GM12875 (cell line): Measurements from ENCODE around the gene CWC25.

Experiments
- H3K4me3 ChIP-seq: one replicate; pipeline ENCODE4 v1.5.1; 2011; ENCODE audit warnings: low read depth, low read length, control low read depth
- TF ChIP-seq, protein P1 (sequence below): IDR thresholded peaks from 2 replicates; pipeline ENCODE4 v1.5.1; 2011; ENCODE audit warnings: low read depth, mild to moderate bottlenecking, control low read depth, inconsistent platforms, low read length, moderate library complexity, borderline replicate concordance; ENCODE audit not compliant: insufficient read depth

CWC25 gene

DNA sequence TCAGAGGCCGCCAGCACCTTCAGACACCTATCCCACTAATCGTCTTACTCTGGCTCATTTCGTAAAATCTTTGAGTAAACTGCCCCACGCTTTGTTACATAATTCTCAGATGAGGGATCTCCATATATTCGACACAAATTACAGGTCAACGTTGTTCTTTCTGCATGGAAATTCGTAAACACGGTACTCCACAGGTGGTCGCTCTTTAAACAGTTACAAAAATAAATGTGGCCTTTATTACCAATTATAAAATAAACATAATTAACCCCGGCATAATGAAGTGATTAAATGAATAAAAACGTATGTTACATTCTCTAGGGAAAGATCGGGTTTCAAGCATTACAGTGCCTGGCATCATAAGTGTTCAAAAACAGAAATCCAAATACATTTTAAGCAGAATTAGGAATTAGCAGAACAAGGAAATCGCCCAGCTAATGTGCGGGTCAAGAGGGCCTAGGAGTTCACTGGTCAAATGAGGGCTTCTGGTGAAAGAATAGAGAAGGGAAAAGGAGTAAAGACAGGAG lies 24.8 kb downstream of the CWC25 start:
- H3K4me3 ChIP-seq, result peak overlapping the region; percentile 80
- TF ChIP-seq, protein P1, sequence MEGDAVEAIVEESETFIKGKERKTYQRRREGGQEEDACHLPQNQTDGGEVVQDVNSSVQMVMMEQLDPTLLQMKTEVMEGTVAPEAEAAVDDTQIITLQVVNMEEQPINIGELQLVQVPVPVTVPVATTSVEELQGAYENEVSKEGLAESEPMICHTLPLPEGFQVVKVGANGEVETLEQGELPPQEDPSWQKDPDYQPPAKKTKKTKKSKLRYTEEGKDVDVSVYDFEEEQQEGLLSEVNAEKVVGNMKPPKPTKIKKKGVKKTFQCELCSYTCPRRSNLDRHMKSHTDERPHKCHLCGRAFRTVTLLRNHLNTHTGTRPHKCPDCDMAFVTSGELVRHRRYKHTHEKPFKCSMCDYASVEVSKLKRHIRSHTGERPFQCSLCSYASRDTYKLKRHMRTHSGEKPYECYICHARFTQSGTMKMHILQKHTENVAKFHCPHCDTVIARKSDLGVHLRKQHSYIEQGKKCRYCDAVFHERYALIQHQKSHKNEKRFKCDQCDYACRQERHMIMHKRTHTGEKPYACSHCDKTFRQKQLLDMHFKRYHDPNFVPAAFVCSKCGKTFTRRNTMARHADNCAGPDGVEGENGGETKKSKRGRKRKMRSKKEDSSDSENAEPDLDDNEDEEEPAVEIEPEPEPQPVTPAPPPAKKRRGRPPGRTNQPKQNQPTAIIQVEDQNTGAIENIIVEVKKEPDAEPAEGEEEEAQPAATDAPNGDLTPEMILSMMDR, result no peak

DNA sequence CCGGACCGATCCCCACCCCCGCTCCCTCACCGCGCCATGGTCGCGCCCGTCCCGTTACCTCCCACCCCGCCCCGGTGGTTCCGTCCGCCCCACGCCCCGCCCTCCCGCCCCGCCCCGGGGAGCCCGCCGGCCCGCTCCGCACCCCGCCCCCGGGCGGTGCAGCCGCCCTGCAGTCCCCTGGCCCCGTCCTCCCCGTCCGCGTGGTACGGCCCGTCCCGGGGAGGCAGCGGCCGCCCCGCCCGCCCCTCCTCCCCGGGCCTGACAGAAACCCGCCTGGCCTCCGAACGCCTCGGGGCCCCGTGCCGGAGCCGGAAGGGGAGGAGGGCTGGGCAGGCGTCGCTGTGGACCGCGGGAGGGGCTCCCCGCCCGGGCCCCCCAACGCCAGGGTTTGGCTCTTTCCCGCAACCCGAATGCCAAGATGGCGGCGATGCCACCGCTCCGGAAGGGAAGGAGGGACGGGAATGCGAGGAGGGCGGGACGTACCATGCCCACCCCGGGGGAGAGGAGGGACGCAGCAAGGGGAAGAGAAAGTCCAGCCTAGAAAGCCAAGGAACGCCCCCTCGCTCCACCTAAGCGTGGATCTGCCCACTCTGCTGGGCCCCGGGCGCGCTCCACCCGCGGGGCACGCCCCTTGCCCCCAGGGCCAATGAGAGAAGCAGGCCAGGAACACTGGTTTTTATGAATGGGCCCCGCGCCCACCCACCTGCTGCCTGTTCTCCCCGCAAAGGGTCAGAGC lies 25.5 kb downstream of the CWC25 start, which contains the start of gene PIP4K2B:
Gene PIP4K2B (minus strand): TSS at position 56 of the 736 bp plus-strand sequence. CDS start 132 bp downstream, outside the sequence.
- TF ChIP-seq, protein P1, result no peak

DNA sequence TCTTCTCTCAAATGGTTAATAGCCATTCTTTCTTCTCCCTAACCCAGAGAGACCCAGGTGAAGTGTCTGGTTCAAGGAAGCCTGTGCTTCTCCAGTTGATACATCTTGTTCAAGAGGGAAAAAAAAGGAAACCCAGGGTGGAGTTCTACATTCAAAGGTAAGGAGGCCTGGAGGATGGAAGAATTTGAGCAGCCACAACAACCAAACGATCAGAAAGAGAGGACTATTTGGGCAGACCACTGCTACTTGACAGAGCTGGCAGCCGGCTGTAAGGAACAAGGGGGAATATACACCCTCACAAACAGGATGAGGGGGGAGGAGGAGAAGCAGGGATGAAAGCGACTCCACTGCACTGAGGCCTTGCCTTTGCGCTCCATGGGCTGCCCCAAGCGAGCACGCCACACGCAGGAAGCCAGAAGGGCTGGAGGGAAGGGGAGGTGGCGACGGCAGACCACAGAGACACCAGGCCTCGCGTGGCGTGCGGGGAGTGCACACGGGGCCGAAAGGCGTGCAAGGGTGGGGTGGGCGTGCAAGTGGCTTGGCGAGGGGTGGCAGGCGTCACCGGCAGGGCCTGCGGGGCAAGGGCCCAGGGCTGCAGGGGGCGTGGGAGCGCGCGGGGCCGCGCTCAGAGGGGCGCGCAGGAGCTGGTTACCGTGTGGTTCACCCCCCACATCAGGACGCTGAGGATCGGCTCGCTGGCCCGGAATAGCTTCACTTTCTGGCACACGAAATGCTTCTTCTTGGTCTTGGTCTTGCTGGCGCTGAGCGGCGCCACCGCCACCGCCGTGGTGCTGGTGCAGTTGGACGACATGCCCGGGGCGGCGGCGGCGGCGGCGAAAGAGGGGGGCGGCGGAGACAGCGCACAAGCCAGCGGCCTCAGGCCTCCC lies 26.3 kb downstream of the CWC25 start:
- peak overlapping the region; percentile 80 for H3K4me3 ChIP-seq
- TF ChIP-seq, protein P1, result no peak

More for the DNA sequence above, 25.5 kb downstream of the CWC25 start, which contains the start of gene PIP4K2B:
- peak within 1 kb of the TSS; percentile 80 for H3K4me3 ChIP-seq

DNA sequence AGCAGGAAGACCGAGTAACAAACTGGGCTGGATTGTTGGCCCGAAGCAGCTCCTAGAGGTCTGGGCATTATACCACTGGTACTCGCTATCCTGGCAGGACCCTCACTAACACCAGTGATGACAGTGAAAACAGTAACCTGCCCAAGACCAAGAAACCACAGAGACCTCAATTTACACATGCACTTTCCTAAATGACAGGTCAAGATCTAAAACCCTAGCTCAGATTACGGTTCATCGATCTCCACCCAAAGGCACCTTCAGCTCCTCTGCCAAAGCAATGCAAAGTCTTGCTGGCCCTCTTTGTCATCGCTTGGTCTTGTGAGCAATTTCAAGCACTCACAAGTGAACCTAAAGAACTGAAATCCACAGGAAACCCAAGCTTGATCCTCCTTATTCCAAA lies 27.3 kb downstream of the CWC25 start:
- H3K4me3 ChIP-seq, result no peak overlapping the region
- TF ChIP-seq, protein P1, result no peak

DNA sequence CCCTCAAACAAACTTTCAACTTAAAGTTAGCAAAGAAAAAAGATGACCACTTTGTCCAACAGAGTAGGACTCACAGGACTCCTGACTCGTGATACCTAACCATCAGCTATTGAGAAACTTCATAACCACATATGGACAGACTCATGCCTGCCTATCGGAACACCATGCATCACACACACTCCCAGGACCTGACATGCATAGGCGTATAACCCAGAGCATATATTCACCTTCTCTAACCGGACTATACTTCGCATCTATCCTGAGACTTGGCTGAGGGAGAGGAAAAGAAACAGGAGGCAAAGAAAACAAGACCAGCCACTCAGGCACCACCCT lies 28.0 kb downstream of the CWC25 start:
- TF ChIP-seq, protein P1, result no peak
- H3K4me3 ChIP-seq, result no peak overlapping the region

DNA sequence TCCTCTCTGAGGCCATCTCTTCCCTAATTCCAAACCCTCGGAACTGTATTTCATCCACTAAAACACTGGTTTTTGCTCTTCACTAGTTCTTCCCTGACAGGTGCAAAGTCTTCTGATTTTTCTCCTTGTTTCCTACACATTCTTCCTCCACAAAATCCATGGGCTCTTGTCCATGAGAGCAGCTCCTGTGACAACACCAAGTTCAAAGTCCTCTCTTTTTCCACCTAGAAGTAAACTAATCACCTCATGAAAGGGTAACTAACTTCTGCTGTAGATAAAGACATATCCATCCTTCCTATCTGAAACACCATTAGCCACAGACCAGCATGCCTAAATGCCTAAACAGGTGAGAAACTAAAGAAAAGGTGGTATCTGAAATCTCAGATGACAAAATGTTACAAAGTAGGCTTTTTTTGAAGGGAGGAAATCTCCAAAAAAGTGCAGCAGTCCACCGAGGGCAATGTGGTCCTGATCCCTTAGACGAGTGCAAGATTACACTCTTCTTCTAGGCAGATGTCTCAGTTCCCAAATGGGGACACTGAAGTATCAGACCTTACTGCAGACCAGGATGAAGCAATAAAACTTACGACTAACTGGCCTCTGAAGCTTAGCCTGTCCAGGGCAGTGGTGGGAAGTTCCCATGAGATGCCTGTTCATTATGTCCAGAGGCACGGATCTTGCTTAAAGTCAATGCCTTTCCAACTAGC lies 28.5 kb downstream of the CWC25 start:
- TF ChIP-seq, protein P1, result no peak
- no peak overlapping the region for H3K4me3 ChIP-seq
